ENCODE results near the gene CIRBP. TPM values are rescaled to one million over a fixed set of nuclear protein-coding genes. Genes with fewer than 3 reads are reported as not detected.

Gene CIRBP
- total RNA-seq, 1 experiment from 2014 or later = 263 TPM

DNA sequence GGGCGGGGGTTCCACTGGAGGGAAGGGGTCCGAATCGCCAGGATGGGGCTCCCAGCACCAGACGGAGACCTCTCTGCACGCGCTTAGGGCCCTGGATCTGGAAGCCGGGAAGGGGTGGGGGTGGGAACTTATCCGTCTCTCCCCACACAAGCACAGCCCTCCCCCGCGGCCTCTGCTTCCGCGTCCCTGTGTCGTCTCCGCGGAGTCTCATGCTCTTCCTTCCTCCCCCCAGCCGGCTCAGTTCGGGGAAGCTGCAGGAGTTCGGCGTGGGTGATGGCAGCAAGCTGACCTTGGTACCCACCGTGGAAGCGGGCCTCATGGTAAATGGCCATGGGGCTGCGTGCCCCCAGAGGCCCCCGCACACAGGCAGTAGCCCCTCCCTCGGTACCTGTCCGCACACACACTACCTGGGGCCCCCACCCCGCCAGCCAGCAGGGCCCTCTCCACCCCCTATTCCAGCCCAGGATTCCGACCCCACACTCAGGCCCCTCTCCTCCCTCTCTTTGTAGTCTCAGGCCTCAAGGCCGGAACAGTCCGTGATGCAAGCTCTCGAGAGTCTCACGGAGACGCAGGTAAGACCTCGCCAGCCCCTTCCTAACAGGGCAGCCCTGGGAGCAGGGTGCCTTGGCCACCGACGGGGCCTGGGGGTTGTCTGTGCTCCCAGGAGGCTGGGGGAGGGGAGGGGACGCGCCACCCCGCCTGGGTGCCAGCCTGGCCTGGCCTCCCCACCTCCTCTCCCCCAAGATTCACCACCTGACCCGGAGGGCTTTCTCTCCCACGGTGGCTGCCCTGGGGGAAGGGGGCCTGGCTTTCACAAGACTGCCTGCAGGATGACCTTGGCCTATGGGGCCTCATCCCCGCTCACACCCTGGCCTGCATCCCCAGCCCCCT is 17.6 kb upstream of the CIRBP start:
- no peak for DNase-seq
- Histone ChIP-seq H3K9ac (ENCODE audit: extremely low read depth, insufficient read length, low read length) (peak overlapping the region; percentile 73), H2BK15ac (ENCODE audit: low read depth, low read length) (no peak overlapping the region), H2AK5ac (ENCODE audit: insufficient read length, low read length) (no peak overlapping the region), H3K79me2 (ENCODE audit: insufficient read depth, low read length) (peaks cover 11% of the 10 kb centered on the region; the same call in 1 of the 2 replicates), H3T11ph (ENCODE audit: low read length) (no peak overlapping the region), H3K23ac (ENCODE audit: insufficient read length, low read depth, low read length) (no peak overlapping the region), H3K56ac (ENCODE audit: insufficient read length, low read depth, low read length) (no peak overlapping the region), H3K18ac (ENCODE audit: insufficient read length, low read depth, low read length) (peak overlapping the region; percentile 74), H3K23me2 (ENCODE audit: insufficient read length, low read depth, low read length, poor library complexity, severe bottlenecking) (peaks cover 12% of the 10 kb centered on the region), H2BK5ac (ENCODE audit: insufficient read length, low read length) (no peak overlapping the region), H4K20me1 (ENCODE audit: control insufficient read depth, insufficient read depth, insufficient read length) (no peaks in the 10 kb centered on the region), H3K4me1 (ENCODE audit: insufficient read depth, low read length) (no peaks in the 10 kb centered on the region; the same call in 1 of the 2 replicates), H4K91ac (ENCODE audit: insufficient read length, low read depth, low read length) (no peak overlapping the region), H3K14ac (ENCODE audit: insufficient read depth, low read length) (peak overlapping the region; percentile 89), H3K79me1 (ENCODE audit: insufficient read depth, low read depth, low read length, poor library complexity, severe bottlenecking) (no peaks in the 10 kb centered on the region), H3K9me3 (ENCODE audit: control insufficient read depth, low read depth, low read length) (no peaks in the 10 kb centered on the region), H2BK120ac (ENCODE audit: low read depth, low read length, poor library complexity, severe bottlenecking) (no peak overlapping the region), H2BK12ac (ENCODE audit: insufficient read length, low read depth, low read length) (no peak overlapping the region), H3K4me2 (ENCODE audit: insufficient read depth, insufficient read length, low read length) (peak overlapping the region; percentile 70), H3K27ac (ENCODE audit: insufficient read length, low read depth, low read length) (no peak overlapping the region), H4K8ac (replicated peaks; ENCODE audit: insufficient read length, low read depth, low read length) (no peak overlapping the region), H2BK20ac (ENCODE audit: low read depth, low read length, poor library complexity, severe bottlenecking) (no peak overlapping the region), H4K5ac (ENCODE audit: insufficient read length, low read depth, low read length) (no peak overlapping the region), H2AFZ (ENCODE audit: low read length) (no peak overlapping the region), H3K27me3 (ENCODE audit: insufficient read depth, low read length) (no peaks in the 10 kb centered on the region), H3K4ac (ENCODE audit: low read depth, low read length) (0 out of 2 replicates have a peak overlapping the region, but pooled peaks have one; percentile 1)
- Mint-ChIP-seq H3K4me3 (peak overlapping the region; percentile 84 to 90), H3K9me3 (no peaks in the 10 kb centered on the region; a peak in 1 of 5 replicates), H3K4me1 (peaks cover 0 to 16% of the 10 kb centered on the region in 2 experiments; a peak in 1 of 4 replicates), H3K36me3 (ENCODE audit: insufficient read depth in 1 of 3, low read depth in 3 of 3) (peaks cover 18 to 48% (median 38%) of the 10 kb centered on the region in 3 experiments; a peak in 6 of 7 replicates), H3K27me3 (ENCODE audit: low read depth) (no peaks in the 10 kb centered on the region), H3K27ac (peak overlapping the region; percentile 84 to 94 (median 92))
- WGBS (ENCODE audit: extremely low coverage, insufficient read length, low lambda C conversion rate) = no CpG with 5 or more reads among the region's 41 CpGs
- TF ChIP-seq, protein P1, sequence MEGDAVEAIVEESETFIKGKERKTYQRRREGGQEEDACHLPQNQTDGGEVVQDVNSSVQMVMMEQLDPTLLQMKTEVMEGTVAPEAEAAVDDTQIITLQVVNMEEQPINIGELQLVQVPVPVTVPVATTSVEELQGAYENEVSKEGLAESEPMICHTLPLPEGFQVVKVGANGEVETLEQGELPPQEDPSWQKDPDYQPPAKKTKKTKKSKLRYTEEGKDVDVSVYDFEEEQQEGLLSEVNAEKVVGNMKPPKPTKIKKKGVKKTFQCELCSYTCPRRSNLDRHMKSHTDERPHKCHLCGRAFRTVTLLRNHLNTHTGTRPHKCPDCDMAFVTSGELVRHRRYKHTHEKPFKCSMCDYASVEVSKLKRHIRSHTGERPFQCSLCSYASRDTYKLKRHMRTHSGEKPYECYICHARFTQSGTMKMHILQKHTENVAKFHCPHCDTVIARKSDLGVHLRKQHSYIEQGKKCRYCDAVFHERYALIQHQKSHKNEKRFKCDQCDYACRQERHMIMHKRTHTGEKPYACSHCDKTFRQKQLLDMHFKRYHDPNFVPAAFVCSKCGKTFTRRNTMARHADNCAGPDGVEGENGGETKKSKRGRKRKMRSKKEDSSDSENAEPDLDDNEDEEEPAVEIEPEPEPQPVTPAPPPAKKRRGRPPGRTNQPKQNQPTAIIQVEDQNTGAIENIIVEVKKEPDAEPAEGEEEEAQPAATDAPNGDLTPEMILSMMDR (conservative IDR thresholded peaks at IDR 0.05) = no peak
